K562 (cell line): ENCODE data around the gene LMAN2. TPM values are rescaled to one million over a fixed set of nuclear protein-coding genes. Genes with fewer than 3 reads are reported as not detected.

Source experiments
- ARID4B ChIP-seq: sonication (generic); formaldehyde crosslinking; IDR thresholded peaks from 2 replicates; pipeline ENCODE4 v1.8.0; 2022; ENCODE audit warnings: mild to moderate bottlenecking, missing genetic modification reagents
- CBFA2T2 ChIP-seq: fragments of 450-650 bp; conservative IDR thresholded peaks from 2 replicates; pipeline ENCODE4 v1.6.1; 2017; ENCODE audit warnings: mild to moderate bottlenecking
- CEBPZ ChIP-seq: fragments of 150-350 bp; IDR thresholded peaks from 2 replicates; pipeline ENCODE4 v1.6.1; 2014; ENCODE audit warnings: low read depth, mild to moderate bottlenecking, low read length, borderline replicate concordance
- EHMT2 ChIP-seq: fragments of 450-650 bp; IDR thresholded peaks from 2 replicates; pipeline ENCODE4 v1.6.1; 2018; ENCODE audit warnings: antibody characterized with exemption
- GTF2B ChIP-seq: IDR thresholded peaks from 2 replicates; pipeline ENCODE4 v1.6.1; 2011; ENCODE audit not compliant: insufficient read length; ENCODE audit errors: extremely low read depth
- HDAC1 ChIP-seq, 2 experiments: fragments of 450-650 bp; IDR thresholded peaks; 2 replicates each; pipeline ENCODE4 v1.6.1; 2016 to 2017; ENCODE audit warnings: inconsistent platforms in 1 of 2, mild to moderate bottlenecking in 1 of 2, moderate library complexity in 1 of 2
- HDAC8 ChIP-seq: fragments of 450-650 bp; IDR thresholded peaks from 2 replicates; pipeline ENCODE4 v1.6.1; 2016; ENCODE audit warnings: mild to moderate bottlenecking, missing genetic modification characterization, moderate library complexity, missing compliant biosample characterization
- MAFK ChIP-seq: IDR thresholded peaks from 2 replicates; pipeline ENCODE4 v1.6.1; 2011; ENCODE audit warnings: low read length, improper control_type of control experiment
- OTX1 ChIP-seq: fragments of 450-650 bp; formaldehyde crosslinking; IDR thresholded peaks from 2 replicates; pipeline ENCODE4 v1.4.0; 2022; ENCODE audit warnings: mild to moderate bottlenecking
- PHB ChIP-seq: fragments of 250-450 bp; sonication (Bioruptor Pico); IDR thresholded peaks from 2 replicates; pipeline ENCODE4 v1.5.0; 2021
- RBM15 ChIP-seq: fragments of 200-400 bp; formaldehyde crosslinking; IDR thresholded peaks from 2 replicates; pipeline ENCODE4 v1.6.1; 2018; ENCODE audit warnings: mild to moderate bottlenecking, low read length, moderate library complexity; ENCODE audit not compliant: insufficient read depth
- YY1 ChIP-seq, 3 experiments: IDR thresholded peaks; 2 replicates each; pipeline ENCODE4 v1.6.1; 2011; ENCODE audit warnings: low read length in 2 of 3, mild to moderate bottlenecking in 2 of 3, moderate library complexity in 2 of 3, borderline replicate concordance in 1 of 3, control low read depth in 1 of 3, low read depth in 1 of 3; ENCODE audit not compliant: insufficient read depth in 3 of 3, insufficient replicate concordance in 2 of 3, control insufficient read depth in 1 of 3, insufficient read length in 1 of 3; ENCODE audit errors: extremely low read depth in 1 of 3
- ZC3H8 ChIP-seq: fragments of 450-650 bp; IDR thresholded peaks from 2 replicates; pipeline ENCODE4 v1.6.1; 2017
- ZNF140 ChIP-seq: fragments of 250-450 bp; sonication (Bioruptor Pico); IDR thresholded peaks from 2 replicates; pipeline ENCODE4 v1.8.0; 2021; ENCODE audit warnings: moderate library complexity, mild to moderate bottlenecking, inconsistent platforms
- polyA plus RNA-seq, 8 experiments: library from polyadenylated mRNA; depleted of rRNA in 4 of 8; stranded (reverse) in 5 of 8; unstranded in 3 of 8; fragments of >200 nt; fragmentation: Nextera tagmentation in 2 of 8; fragmentation: Illumina TruSeq in 1 of 8; extraction: Ambion mirVana in 2 of 8; extraction: Trizol in 1 of 8; gene quantifications; 2 replicates each; pipeline versions ENCODE4 v1.2.1 to v1.2.3, GENCODE V29; 2011 to 2014; ENCODE audit warnings: inconsistent platforms in 1 of 8, missing spikeins in 1 of 8
- total RNA-seq, 7 experiments: library from RNA; depleted of rRNA in 6 of 7; stranded (reverse); fragments of >200 nt in 6 of 7; fragmentation: Illumina TruSeq in 2 of 7; extraction: Trizol in 2 of 7; gene quantifications; 2 replicates each; pipeline versions ENCODE4 v1.2.1 to v1.2.3, GENCODE V29; 2011 to 2021; ENCODE audit warnings: low replicate concordance in 1 of 7
- TF ChIP-seq, protein P1 (sequence below): fragments of 450-650 bp; IDR thresholded peaks from 2 replicates; pipeline ENCODE4 v1.6.1; 2016; ENCODE audit warnings: antibody characterized with exemption
- TF ChIP-seq, protein P2 (sequence below): fragments of 250-450 bp; sonication (Bioruptor Pico); IDR thresholded peaks from 2 replicates; pipeline ENCODE4 v1.5.0; 2021

LMAN2 gene
- total and polyA plus RNA-seq, 9 of the 15 experiments (the other 6 are each of a cell fraction or from before 2014, with no cell fraction given), result 2.7 to 254 (median 136) TPM

- TF ChIP-seq, protein P1, sequence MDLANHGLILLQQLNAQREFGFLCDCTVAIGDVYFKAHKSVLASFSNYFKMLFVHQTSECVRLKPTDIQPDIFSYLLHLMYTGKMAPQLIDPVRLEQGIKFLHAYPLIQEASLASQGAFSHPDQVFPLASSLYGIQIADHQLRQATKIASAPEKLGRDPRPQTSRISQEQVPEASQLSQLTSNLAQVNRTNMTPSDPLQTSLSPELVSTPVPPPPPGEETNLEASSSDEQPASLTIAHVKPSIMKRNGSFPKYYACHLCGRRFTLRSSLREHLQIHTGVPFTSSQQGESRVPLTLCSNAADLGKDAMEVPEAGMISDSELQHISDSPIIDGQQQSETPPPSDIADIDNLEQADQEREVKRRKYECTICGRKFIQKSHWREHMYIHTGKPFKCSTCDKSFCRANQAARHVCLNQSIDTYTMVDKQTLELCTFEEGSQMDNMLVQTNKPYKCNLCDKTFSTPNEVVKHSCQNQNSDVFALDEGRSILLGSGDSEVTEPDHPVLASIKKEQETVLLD, result no peak
- TF ChIP-seq HDAC8 (tag) (no peak), CBFA2T2 (no peak), ZNF140 (CRISPR knock-in tag) (no peak), OTX1 (CRISPR knock-in tag) (no peak), EHMT2 (no peak), GTF2B (no peak), YY1 (IDR thresholded peaks at IDR 0.05; ENCODE audit: borderline replicate concordance in 1 of 3, control insufficient read depth in 1 of 3, extremely low read depth in 1 of 3, insufficient read depth in 3 of 3, insufficient read length in 1 of 3, insufficient replicate concordance in 2 of 3, low read depth in 1 of 3, low read length in 2 of 3) (peak in 2 of 3 experiments; percentile 5 to 39), MAFK (no peak), ZC3H8 (no peak), RBM15 (no peak), PHB (no peak), CEBPZ (no peak), HDAC1 (IDR thresholded peaks at IDR 0.05) (peak in 1 of 2 experiments; percentile 38; a peak in 2 of 4 replicates), ARID4B (CRISPR knock-in tag) (peak; percentile 68; the same call in 1 of the 2 replicates)
- TF ChIP-seq, protein P2, sequence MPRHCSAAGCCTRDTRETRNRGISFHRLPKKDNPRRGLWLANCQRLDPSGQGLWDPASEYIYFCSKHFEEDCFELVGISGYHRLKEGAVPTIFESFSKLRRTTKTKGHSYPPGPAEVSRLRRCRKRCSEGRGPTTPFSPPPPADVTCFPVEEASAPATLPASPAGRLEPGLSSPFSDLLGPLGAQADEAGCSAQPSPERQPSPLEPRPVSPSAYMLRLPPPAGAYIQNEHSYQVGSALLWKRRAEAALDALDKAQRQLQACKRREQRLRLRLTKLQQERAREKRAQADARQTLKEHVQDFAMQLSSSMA (CRISPR knock-in tag), result no peak
Measured at GRCh38 chr5:177362610-177363507, 11.4 kb upstream of the LMAN2 start (continued).
